ENCODE data around the gene PTPRZ1.

Gene PTPRZ1

GRCh38 chr7:121872831-121873288, at the start of gene PTPRZ1:
PTPRZ1 (plus strand) TSS chr7:121873161; CDS start chr7:121873500, 339 bp downstream.
- no peak for DNase-seq

GRCh38 chr7:121824276-121824675, 48.7 kb upstream of the PTPRZ1 start:
- no peak for DNase-seq

- no peak for DNase-seq
These were observed 41.6 kb upstream of the PTPRZ1 start for GRCh38 chr7:121831351-121831750.

- DNase-seq, result no peak
These were observed 41.2 kb upstream of the PTPRZ1 start for GRCh38 chr7:121831801-121832200.

GRCh38 chr7:121832347-121832746, 40.6 kb upstream of the PTPRZ1 start:
- DNase-seq, result no peak

GRCh38 chr7:121833991-121834390, 39.0 kb upstream of the PTPRZ1 start:
- no peak for DNase-seq

- no peak for DNase-seq
These were observed 35.5 kb upstream of the PTPRZ1 start for GRCh38 chr7:121837462-121837861.

GRCh38 chr7:121847041-121847440, 25.9 kb upstream of the PTPRZ1 start:
- no peak for DNase-seq

- DNase-seq, result no peak
These were observed 19.7 kb upstream of the PTPRZ1 start for GRCh38 chr7:121853307-121853706.

GRCh38 chr7:121860953-121861352, 12.0 kb upstream of the PTPRZ1 start:
- DNase-seq, result no peak

GRCh38 chr7:121862591-121862990, 10.4 kb upstream of the PTPRZ1 start:
- DNase-seq, result no peak

- no peak for DNase-seq
These were observed 1.8 kb upstream of the PTPRZ1 start for GRCh38 chr7:121871188-121871587.

GRCh38 chr7:121873289-121874194, 581 bp downstream of the PTPRZ1 start:
- no peak for DNase-seq

- DNase-seq, result no peak
These were observed 1.3 kb downstream of the PTPRZ1 start for GRCh38 chr7:121874298-121874697.

GRCh38 chr7:121875203-121875602, 2.2 kb downstream of the PTPRZ1 start:
- DNase-seq, result no peak

GRCh38 chr7:121876656-121877500, 3.9 kb downstream of the PTPRZ1 start:
- DNase-seq, result no peak

GRCh38 chr7:121878918-121879464, 6.0 kb downstream of the PTPRZ1 start:
- no peak for DNase-seq

GRCh38 chr7:121879544-121879943, 6.6 kb downstream of the PTPRZ1 start:
- DNase-seq, result no peak

GRCh38 chr7:121882731-121883130, 9.8 kb downstream of the PTPRZ1 start:
- no peak for DNase-seq

GRCh38 chr7:121885166-121885920, 12.4 kb downstream of the PTPRZ1 start:
- no peak for DNase-seq

- DNase-seq, result no peak
These were observed 14.7 kb downstream of the PTPRZ1 start for GRCh38 chr7:121887634-121888033.

- no peak for DNase-seq
These were observed 17.9 kb downstream of the PTPRZ1 start for GRCh38 chr7:121890833-121891232.

- DNase-seq, result no peak
These were observed 18.8 kb downstream of the PTPRZ1 start for GRCh38 chr7:121891731-121892130.
